Activated CD4-positive, alpha-beta memory T cell treated with anti-CD3 and anti-CD28 coated beads for 36 hours (primary cell): Measurements from ENCODE around the gene WDR5. TPM values are rescaled to one million over a fixed set of nuclear protein-coding genes. Genes with fewer than 3 reads are reported as not detected.

Experiments
- CTCF ChIA-PET: fragments of 350-600 bp; sonication (Branson Sonifier 250); formaldehyde crosslinking; loops from one replicate; lab custom pipeline; 2021; ENCODE audit warnings: antibody characterized with exemption, inconsistent platforms; lab: Charles Lee
- POLR2A ChIA-PET: fragments of 350-600 bp; sonication (Branson Sonifier 250); formaldehyde crosslinking; loops from one replicate; lab custom pipeline; 2021; ENCODE audit warnings: antibody characterized with exemption; lab: Charles Lee
- DNase-seq: peaks from one replicate; pipeline ENCODE4 v3.0.0-alpha.2; 2020
- H3K27ac Mint-ChIP-seq: one replicate; pipeline ENCODE4 v1.8.0; 2021; ENCODE audit warnings: mixed read lengths
- H3K27me3 Mint-ChIP-seq: one replicate; pipeline ENCODE4 v1.8.0; 2021; ENCODE audit warnings: mixed read lengths
- H3K36me3 Mint-ChIP-seq: one replicate; pipeline ENCODE4 v1.8.0; 2021; ENCODE audit warnings: mixed read lengths
- H3K4me1 Mint-ChIP-seq: one replicate; pipeline ENCODE4 v1.8.0; 2021; ENCODE audit warnings: low read depth, mixed read lengths
- H3K4me3 Mint-ChIP-seq: one replicate; pipeline ENCODE4 v1.8.0; 2021; ENCODE audit warnings: mild to moderate bottlenecking, mixed read lengths
- H3K9me3 Mint-ChIP-seq: one replicate; pipeline ENCODE4 v1.8.0; 2021; ENCODE audit warnings: mixed read lengths
- intact Hi-C: fragments of 100-400 bp; cut with micrococcal nuclease; formaldehyde crosslinking; loops from one replicate; pipeline ENCODE4 v1.15.1; 2023
- total RNA-seq, 2 experiments: library from RNA; stranded (reverse); gene quantifications; one replicate each; pipeline ENCODE4 v1.2.3, GENCODE V29; 2021

WDR5 gene
- total RNA-seq, 2 experiments from 2014 or later = 41.6 to 43.0 TPM

GRCh38 chr9:134162926-134163370, 27.1 kb downstream of the WDR5 start:
- Mint-ChIP-seq H3K4me1 (peaks cover 19% of the 10 kb centered on the region), H3K36me3 (peaks cover 9% of the 10 kb centered on the region), H3K9me3 (no peaks in the 10 kb centered on the region), H3K4me3 (peak overlapping the region; percentile 12), H3K27me3 (no peaks in the 10 kb centered on the region), H3K27ac (no peak overlapping the region)
- ChIA-PET POLR2A (interaction anchor here (1.0 to 2.7 kb wide), 5 partner anchors 25 to 229 kb away, joined by 4 to 21 read pairs (median 5); partner anchors contain the start of genes BRD3OS and WDR5), CTCF (interaction anchor here (0.7 to 1.9 kb wide), 8 partner anchors 13 to 381 kb away, joined by 3 to 10 read pairs (median 4); partner anchors contain the start of genes BRD3OS and WDR5)
- intact Hi-C loops = no loop called here
- DNase-seq = no peak

GRCh38 chr9:134163371-134164196, 27.7 kb downstream of the WDR5 start:
- Mint-ChIP-seq H3K27ac (no peak overlapping the region), H3K4me3 (no peak overlapping the region), H3K4me1 (peaks cover 19% of the 10 kb centered on the region), H3K36me3 (peaks cover 3% of the 10 kb centered on the region), H3K27me3 (no peaks in the 10 kb centered on the region), H3K9me3 (peaks cover 1% of the 10 kb centered on the region)
- intact Hi-C loops = loop anchor here (1.0 to 2.0 kb wide), 5 partner anchors 27 to 1133 kb away; partner anchors contain the start of genes BRD3, BRD3OS, GTF3C5 and WDR5
- ChIA-PET CTCF (interaction anchor here (0.7 to 1.9 kb wide), 10 partner anchors 14 to 382 kb away, joined by 3 to 10 read pairs (median 4); partner anchors contain the start of genes BRD3OS and WDR5), POLR2A (interaction anchor here (1.0 to 2.7 kb wide), 7 partner anchors 13 to 228 kb away, joined by 3 to 21 read pairs (median 4); partner anchors contain the start of genes BRD3OS and WDR5)
- peak; percentile 78 for DNase-seq

GRCh38 chr9:134164879-134165278, 29.0 kb downstream of the WDR5 start:
- Mint-ChIP-seq H3K4me1 (peaks cover 19% of the 10 kb centered on the region), H3K27ac (no peak overlapping the region), H3K36me3 (peaks cover 3% of the 10 kb centered on the region), H3K4me3 (no peak overlapping the region), H3K9me3 (peaks cover 5% of the 10 kb centered on the region), H3K27me3 (no peaks in the 10 kb centered on the region)
- ChIA-PET POLR2A (interaction anchor here (0.6 to 2.7 kb wide), 9 partner anchors 21 to 1044 kb away, joined by 3 to 21 read pairs (median 3); partner anchors contain the start of genes BRD3OS, RALGDS and WDR5), CTCF (interaction anchor here (0.6 to 1.5 kb wide), 4 partner anchors 98 to 284 kb away, joined by 3 read pairs; no protein-coding TSS in a partner anchor)
- no peak for DNase-seq
- intact Hi-C loops = loop anchor here (1.0 to 5.0 kb wide), 6 partner anchors 29 to 1302 kb away; partner anchors contain the start of genes BRD3, BRD3OS, GTF3C5 and WDR5

- Mint-ChIP-seq H3K9me3 (peaks cover 5% of the 10 kb centered on the region), H3K36me3 (peaks cover 3% of the 10 kb centered on the region), H3K27ac (no peak overlapping the region), H3K27me3 (no peaks in the 10 kb centered on the region), H3K4me1 (peaks cover 19% of the 10 kb centered on the region), H3K4me3 (no peak overlapping the region)
- POLR2A ChIA-PET = interaction anchor here (0.6 to 2.7 kb wide), 5 partner anchors 30 to 1045 kb away, joined by 3 to 21 read pairs (median 3); partner anchors contain the start of genes BRD3OS, RALGDS and WDR5
- CTCF ChIA-PET = interaction anchor here (1.5 kb wide), 2 partner anchors 233 to 283 kb away, joined by 3 read pairs; no protein-coding TSS in a partner anchor
- intact Hi-C loops = loop anchor here (2.0 to 5.0 kb wide), 3 partner anchors 141 to 1302 kb away; partner anchors contain the start of genes BRD3OS and GTF3C5
- DNase-seq = peak; percentile 59
Observed at GRCh38 chr9:134165357-134166315, 29.8 kb downstream of the WDR5 start.

- peaks cover 3% of the 10 kb centered on the region for H3K36me3 Mint-ChIP-seq
- no peaks in the 10 kb centered on the region for H3K27me3 Mint-ChIP-seq
- H3K27ac Mint-ChIP-seq = no peak overlapping the region
- peaks cover 5% of the 10 kb centered on the region for H3K9me3 Mint-ChIP-seq
- CTCF ChIA-PET = no interaction called here
- intact Hi-C loops = loop anchor here (5.0 kb wide), 1 partner anchor 1301 kb away; no protein-coding TSS in a partner anchor
- POLR2A ChIA-PET = no interaction called here
- H3K4me1 Mint-ChIP-seq = peaks cover 19% of the 10 kb centered on the region
- H3K4me3 Mint-ChIP-seq = no peak overlapping the region
- no peak for DNase-seq
Observed at GRCh38 chr9:134166374-134166773, 30.5 kb downstream of the WDR5 start.

GRCh38 chr9:134167530-134167931, 31.6 kb downstream of the WDR5 start:
- H3K4me1 Mint-ChIP-seq = peaks cover 15% of the 10 kb centered on the region
- intact Hi-C loops = loop anchor here (5.0 kb wide), 1 partner anchor 1300 kb away; no protein-coding TSS in a partner anchor
- DNase-seq = no peak
- peaks cover 5% of the 10 kb centered on the region for H3K9me3 Mint-ChIP-seq
- peaks cover 3% of the 10 kb centered on the region for H3K36me3 Mint-ChIP-seq
- H3K4me3 Mint-ChIP-seq = no peak overlapping the region
- no peaks in the 10 kb centered on the region for H3K27me3 Mint-ChIP-seq
- CTCF ChIA-PET = interaction anchor here (2.1 to 2.2 kb wide), 2 partner anchors 275 to 281 kb away, joined by 6 to 16 read pairs; no protein-coding TSS in a partner anchor
- POLR2A ChIA-PET = no interaction called here
- no peak overlapping the region for H3K27ac Mint-ChIP-seq

GRCh38 chr9:134168757-134169550, 33.1 kb downstream of the WDR5 start:
- no peak for DNase-seq
- H3K27me3 Mint-ChIP-seq = no peaks in the 10 kb centered on the region
- peaks cover 10% of the 10 kb centered on the region for H3K4me1 Mint-ChIP-seq
- intact Hi-C loops = loop anchor here (5.0 kb wide), 1 partner anchor 1298 kb away; no protein-coding TSS in a partner anchor
- ChIA-PET POLR2A (no interaction called here), CTCF (interaction anchor here (0.5 to 2.2 kb wide), 5 partner anchors 17 to 1244 kb away, joined by 3 to 16 read pairs (median 3); no protein-coding TSS in a partner anchor)
- H3K4me3 Mint-ChIP-seq = no peak overlapping the region
- no peaks in the 10 kb centered on the region for H3K36me3 Mint-ChIP-seq
- H3K27ac Mint-ChIP-seq = no peak overlapping the region
- peaks cover 5% of the 10 kb centered on the region for H3K9me3 Mint-ChIP-seq

GRCh38 chr9:134169724-134170401, 34.0 kb downstream of the WDR5 start:
- Mint-ChIP-seq H3K9me3 (peaks cover 5% of the 10 kb centered on the region), H3K4me1 (peaks cover 10% of the 10 kb centered on the region), H3K27me3 (no peaks in the 10 kb centered on the region), H3K4me3 (no peak overlapping the region), H3K36me3 (no peaks in the 10 kb centered on the region), H3K27ac (no peak overlapping the region)
- no peak for DNase-seq
- intact Hi-C loops = loop anchor here (1.0 to 5.0 kb wide), 2 partner anchors 273 to 1297 kb away; no protein-coding TSS in a partner anchor
- CTCF ChIA-PET = interaction anchor here (0.6 to 2.6 kb wide), 9 partner anchors 16 to 279 kb away, joined by 3 to 60 read pairs (median 4); no protein-coding TSS in a partner anchor
- POLR2A ChIA-PET = no interaction called here

GRCh38 chr9:134170532-134171315, 34.8 kb downstream of the WDR5 start:
- no peaks in the 10 kb centered on the region for H3K36me3 Mint-ChIP-seq

More at GRCh38 chr9:134170532-134171315, 34.8 kb downstream of the WDR5 start:
- intact Hi-C loops = loop anchor here (1.0 kb wide), 1 partner anchor 273 kb away; no protein-coding TSS in a partner anchor
- Mint-ChIP-seq H3K4me3 (no peak overlapping the region), H3K4me1 (peaks cover 8% of the 10 kb centered on the region), H3K27ac (no peak overlapping the region), H3K9me3 (peaks cover 5% of the 10 kb centered on the region), H3K27me3 (no peaks in the 10 kb centered on the region)
- no peak for DNase-seq
- ChIA-PET POLR2A (no interaction called here), CTCF (interaction anchor here (0.6 to 2.6 kb wide), 27 partner anchors 9 to 286 kb away, joined by 3 to 60 read pairs (median 3); partner anchors contain the start of gene WDR5)
